NCI-H2171 treated with DMSO at 0.1 percent for 48 hours (cell line): ENCODE data around the gene NXT2.
"Not testable (repeated sequence)": the region's sequence is repeated elsewhere in the genome, so short reads cannot be mapped to it uniquely, and the experiment has no call there.

Source experiments
- DNase-seq: peaks from one replicate; lab custom pipeline; 2025; lab: John Stamatoyannopoulos, UW

Gene NXT2

DNA sequence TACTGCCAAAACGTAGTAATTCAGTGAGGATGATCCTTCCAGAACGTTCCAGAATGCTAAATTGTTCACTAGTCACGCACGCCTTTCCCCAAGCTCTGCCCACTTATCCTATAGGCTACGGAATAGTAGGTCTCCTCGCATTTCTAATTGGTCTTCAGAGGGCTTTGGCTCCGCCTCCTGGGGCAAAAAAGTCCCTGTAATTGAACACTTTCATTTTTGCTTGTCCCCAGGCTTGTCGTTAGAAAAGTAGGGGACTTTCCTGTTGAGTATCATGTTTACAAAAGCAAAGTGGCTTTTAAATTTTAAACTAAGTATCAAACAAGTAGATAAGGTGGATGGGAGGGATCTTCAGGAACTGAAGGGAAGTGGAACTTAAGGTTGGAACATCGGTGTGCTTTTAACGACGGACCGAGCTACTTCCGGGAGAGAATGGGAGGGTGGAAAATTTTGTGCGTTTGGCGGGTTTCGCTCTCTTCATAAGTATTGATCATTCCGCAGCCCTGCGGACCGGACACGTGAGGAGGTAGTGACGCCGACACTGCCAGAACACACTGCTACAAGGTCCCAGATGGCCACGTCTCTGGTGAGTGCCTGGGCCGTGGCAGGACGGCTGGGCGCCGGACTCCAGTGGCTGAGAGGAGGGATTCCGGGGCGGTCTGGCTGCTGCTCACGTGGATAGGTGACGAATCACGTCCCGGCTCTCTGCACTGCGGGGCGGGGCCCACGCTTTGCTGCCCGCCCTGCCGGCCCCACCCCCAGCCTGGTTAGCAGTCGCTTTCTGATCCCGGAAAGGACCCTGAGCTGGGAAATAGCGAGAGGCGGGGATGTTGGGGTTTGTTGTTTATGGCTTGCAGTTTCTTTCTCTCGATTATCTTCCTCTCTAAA is at the start of gene NXT2:
Gene NXT2, plus strand, starts transcription at position 406 of the 885 bp plus-strand sequence. Its CDS starts 163 bp downstream, at position 569.
- peak; percentile 83 for DNase-seq

DNA sequence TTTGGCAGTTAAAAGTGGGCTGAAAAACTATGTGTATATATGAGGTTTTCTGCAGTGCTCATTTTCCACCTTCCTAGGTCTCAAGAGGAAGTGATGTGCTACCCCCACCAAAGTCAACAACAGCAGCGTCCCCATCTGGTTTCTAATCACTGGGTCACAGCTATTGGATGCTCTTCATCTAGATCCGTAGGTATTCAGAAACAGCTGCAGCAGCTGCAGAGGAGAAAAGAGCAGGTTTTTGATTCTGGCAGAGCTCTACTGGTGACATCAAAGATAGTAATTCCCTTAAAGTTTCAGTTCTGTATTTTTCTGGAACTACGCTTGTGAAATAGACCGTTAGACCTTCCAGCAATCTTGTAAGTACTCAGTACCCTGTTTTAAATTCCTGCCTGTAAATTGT is 49.0 kb upstream of the NXT2 start:
- DNase-seq, result no peak

- DNase-seq, result no peak
Observed at GRCh38 chrX:109489174-109489573, 47.5 kb upstream of the NXT2 start.

GRCh38 chrX:109498434-109498833 is 38.2 kb upstream of the NXT2 start:
- DNase-seq, result no peak

GRCh38 chrX:109501176-109501575 is 35.5 kb upstream of the NXT2 start:
- DNase-seq, result no peak

DNA sequence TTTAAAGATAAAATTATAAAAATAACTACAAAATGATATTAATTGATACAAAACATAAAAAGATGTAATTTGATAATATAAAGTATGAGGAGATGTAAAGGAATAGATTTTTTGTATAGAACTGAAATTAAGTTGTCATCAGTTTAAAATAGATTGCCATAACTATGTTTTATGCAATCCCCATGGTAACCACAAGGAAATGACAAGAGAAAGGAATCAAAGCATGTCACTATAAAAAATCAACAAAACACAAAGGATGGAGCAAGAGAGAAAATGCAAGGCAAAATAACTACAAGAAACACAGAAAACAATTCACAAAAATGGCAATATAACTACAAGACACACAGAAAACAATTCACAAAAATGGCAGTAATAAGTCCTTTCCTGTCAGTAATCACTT is 27.7 kb upstream of the NXT2 start:
- DNase-seq, result no peak

DNA sequence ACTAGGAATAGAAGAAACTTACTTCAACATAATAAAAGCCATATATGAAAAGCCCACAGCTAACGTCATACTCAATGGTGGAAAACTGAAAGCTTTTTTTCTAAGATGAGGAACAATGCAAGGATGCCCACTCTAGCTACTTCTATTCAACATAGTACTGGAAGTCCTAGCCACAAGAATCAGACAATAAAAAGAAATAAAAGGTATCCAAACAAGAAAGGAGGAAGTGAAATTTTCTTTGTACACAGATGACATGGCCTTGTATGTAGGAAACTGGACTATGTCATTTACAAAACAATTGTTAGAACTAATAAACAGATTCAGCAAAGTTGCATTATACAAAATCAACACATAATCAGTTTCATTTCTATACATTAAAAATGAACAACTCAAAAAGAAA is 25.5 kb upstream of the NXT2 start:
- DNase-seq, result no peak

DNA sequence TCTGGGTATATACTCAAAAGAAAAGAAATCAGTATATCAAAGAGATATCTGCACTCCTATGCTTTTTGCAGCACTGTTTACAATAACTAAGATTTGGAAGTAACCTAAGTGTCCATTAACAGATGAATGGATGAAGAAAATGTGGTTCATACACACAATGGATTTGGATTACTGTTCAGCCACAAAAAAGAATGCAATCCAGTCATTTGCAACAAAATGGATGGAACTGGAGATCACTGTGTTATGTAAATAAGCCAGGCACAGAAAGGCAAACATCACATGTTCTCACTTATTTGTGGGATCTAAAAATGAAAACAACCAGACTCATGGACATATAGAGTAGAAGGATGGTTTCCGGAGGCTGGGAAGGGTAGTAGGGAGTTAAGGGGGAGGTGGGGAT is 17.6 kb upstream of the NXT2 start:
- DNase-seq, result no peak

DNA sequence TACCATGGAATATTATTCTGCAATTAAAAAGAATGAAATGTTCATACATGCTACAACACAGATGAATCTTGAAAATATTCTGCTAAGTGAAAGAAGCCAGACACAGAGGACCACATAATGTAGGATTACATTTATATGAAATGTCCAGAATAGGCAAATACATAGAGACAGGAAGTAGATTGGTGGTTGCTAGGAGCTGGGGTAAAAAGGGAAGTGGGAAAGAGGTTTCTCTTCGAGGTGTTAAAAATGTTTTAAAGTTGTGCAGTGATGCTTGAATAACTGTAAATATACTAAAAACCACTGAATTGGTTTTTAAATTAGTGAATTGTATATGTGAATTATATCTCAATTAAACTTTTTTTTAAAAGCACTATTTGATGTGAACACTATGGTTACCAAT is 3.6 kb upstream of the NXT2 start:
- no peak for DNase-seq

DNA sequence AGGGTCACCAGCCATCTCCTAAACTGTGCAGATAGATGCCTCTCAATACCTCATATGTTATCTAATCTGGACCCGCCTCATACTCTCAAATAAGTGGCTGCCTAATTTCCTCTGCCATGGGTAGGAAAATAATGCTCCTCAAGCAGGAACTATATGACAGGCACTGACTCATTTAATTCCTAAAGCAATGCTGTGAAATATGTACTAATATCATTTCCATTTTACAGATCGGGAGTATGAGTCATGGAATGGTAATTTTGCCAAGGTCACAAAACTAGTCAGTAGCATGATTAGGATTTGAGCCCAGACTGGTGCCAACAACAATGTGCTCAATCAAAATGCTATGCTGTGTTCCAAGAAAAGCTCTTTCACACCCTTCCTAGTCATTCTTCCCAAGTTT is 3.0 kb upstream of the NXT2 start:
- DNase-seq, result no peak

DNA sequence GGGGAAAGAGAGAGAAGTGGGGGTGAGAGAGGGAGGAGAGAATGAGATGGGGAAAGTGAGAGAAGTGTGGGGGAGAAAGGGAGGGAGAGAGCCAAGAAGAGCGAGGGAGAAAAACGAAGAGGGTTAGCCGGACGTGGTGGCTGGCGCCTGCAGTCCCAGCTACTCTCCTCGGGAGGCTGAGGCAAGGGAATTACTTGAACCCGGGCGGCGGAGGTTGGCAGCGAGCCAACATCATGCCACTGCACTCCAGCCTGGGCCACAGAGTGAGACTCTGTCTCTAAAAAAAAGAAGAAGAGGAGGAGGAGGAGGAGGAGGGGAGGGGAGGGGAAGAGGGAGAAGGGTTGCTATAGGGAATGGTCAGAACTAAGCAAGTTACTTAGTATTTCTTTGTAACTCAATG is 1.7 kb upstream of the NXT2 start:
- DNase-seq, result no peak

DNA sequence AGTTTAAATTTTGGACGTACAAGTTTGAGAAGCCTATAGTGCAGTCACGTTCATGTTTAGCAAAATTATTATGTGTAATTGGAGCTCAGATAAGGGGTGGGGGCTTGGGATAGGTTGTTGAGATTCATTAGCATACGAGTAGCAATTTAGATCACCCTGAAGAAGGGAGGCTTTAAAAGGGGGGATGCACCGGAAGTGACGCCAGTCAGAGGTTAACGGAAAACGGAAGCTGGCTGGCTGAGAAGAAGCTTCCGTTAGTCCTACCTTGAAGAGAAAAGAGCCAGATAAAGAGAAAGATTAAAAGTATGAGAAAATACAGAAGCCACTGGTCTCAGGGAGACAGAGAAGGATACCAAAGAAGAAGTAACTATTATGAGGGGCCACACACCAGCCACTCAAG is 1.1 kb upstream of the NXT2 start:
- no peak for DNase-seq

DNA sequence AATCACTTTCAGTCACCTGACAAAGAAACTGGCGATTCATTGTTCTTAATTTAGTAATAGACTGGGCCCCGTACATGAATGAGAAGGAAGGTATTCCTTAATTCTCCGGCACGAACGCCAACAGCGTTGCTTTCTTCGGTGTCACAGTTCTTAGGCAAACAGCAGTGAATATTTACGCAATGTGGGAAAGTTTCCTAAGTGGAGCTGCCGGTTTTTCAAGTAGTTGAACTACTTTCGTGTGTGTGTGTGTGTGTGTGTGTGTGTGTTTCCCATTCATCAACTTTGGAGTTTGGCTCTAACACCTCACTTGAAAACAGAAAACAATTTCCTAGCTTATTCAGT is 651 bp downstream of the NXT2 start:
- no peak for DNase-seq

DNA sequence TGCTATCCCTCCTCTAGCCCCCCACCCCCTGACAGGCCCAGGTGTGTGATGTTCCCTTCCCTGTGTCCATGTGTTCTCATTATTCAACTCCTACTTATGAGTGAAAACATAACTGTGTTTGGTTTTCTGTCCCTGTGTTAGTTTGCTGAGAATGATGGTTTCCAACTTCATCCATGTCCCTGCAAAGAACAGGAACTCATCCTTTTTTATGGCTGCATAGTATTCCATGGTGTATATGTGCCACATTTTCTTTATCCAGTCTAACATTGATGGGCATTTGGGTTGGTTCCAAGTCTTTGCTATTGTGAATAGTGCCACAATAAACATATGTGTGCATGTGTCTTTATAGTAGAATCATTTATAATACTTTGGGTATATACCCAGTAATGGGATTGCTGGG is 2.4 kb downstream of the NXT2 start:
- not testable (repeated sequence) for DNase-seq

DNA sequence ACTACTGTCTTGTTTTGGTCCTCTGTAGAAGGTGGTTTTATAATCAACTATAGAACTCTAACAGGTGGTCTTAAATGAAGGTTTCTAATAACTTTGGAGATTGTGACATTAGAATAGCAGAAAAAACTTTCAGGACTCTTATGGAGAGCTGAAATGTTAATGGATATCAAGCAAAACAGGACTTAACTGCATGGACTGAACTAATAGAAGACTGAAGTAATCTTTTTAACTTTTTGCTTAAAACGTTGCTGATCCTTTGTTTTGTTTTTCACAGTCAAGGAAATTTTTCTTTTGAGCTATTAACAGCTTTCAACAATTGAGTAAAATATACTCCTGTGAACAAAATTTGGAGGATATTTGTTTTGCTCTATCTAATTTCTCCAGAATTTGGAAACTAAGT is 17.2 kb downstream of the NXT2 start:
- no peak for DNase-seq

- DNase-seq, result not testable (repeated sequence)
Observed at GRCh38 chrX:109576083-109576482, 39.4 kb downstream of the NXT2 start.

GRCh38 chrX:109577055-109577454 is 40.4 kb downstream of the NXT2 start:
- no peak for DNase-seq

GRCh38 chrX:109578916-109579315 is 42.3 kb downstream of the NXT2 start:
- no peak for DNase-seq

GRCh38 chrX:109585488-109585887 is 48.8 kb downstream of the NXT2 start:
- no peak for DNase-seq

DNA sequence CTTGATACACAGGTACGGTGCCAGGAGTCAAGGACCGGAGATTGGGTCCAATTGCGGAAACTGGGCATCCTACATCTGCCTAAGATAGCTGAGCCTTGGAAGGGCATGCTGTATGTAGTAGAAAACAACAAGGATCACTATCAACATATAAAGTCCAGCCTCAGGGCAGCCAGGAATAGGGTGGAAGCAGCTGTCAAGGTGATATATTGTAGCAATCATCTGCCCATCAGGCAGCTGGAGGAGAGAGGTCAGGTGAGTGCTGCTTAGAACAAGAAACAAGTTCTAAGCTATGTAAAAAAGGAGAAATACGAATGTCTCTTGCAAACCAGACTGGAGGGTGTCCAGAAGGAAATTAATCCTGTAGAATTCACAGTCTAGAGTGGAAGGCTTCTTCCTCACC is 53.5 kb downstream of the NXT2 start:
- DNase-seq, result no peak
